A549 (cell line): ENCODE results near the gene TNRC6C.

Experiments
- BHLHE40 ChIP-seq: IDR thresholded peaks from 2 replicates; pipeline ENCODE4 v1.6.1; 2012; ENCODE audit warnings: low read depth, low read length, inconsistent platforms
- CHD2 ChIP-seq: fragments of 150-350 bp; IDR thresholded peaks from 2 replicates; pipeline ENCODE4 v1.6.1; 2014; ENCODE audit warnings: low read length; ENCODE audit not compliant: partially characterized antibody
- POLR2A ChIP-seq: IDR thresholded peaks from 2 replicates; pipeline ENCODE4 v1.6.1; 2012; ENCODE audit warnings: mild to moderate bottlenecking, low read length
- POLR2AphosphoS2 ChIP-seq: conservative IDR thresholded peaks from 2 replicates; pipeline ENCODE4 v1.6.1; 2012; ENCODE audit warnings: low read length, improper control_type of control experiment, inconsistent platforms
- RAD21 ChIP-seq, 2 experiments: fragments of >200 bp in 1 of 2; sonication (Bioruptor Twin) in 1 of 2; formaldehyde crosslinking in 1 of 2; IDR thresholded peaks in 1 of 2; conservative IDR thresholded peaks in 1 of 2; 2 replicates in 1 of 2; 3 replicates in 1 of 2; pipeline ENCODE4 v1.6.1; 2012 to 2018; ENCODE audit warnings: inconsistent platforms in 1 of 2
- RCOR1 ChIP-seq: fragments of 150-350 bp; IDR thresholded peaks from 2 replicates; pipeline ENCODE4 v1.6.1; 2014; ENCODE audit warnings: antibody characterized with exemption, low read length, low read depth
- RNF2 ChIP-seq: fragments of 200-600 bp; sonication (generic); IDR thresholded peaks from 2 replicates; pipeline ENCODE4 v1.6.1; 2016; ENCODE audit warnings: low read depth, mild to moderate bottlenecking, antibody characterized with exemption, moderate library complexity, borderline replicate concordance
- SMC3 ChIP-seq: fragments of >200 bp; sonication (Bioruptor Twin); formaldehyde crosslinking; IDR thresholded peaks from 3 replicates; pipeline ENCODE4 v1.6.1; 2018; ENCODE audit warnings: inconsistent platforms
- SREBF2 ChIP-seq: fragments of 450-650 bp; IDR thresholded peaks from 2 replicates; pipeline ENCODE4 v1.6.1; 2014; ENCODE audit warnings: mild to moderate bottlenecking, moderate library complexity
- TP53 ChIP-seq: fragments of 250-450 bp; sonication (Bioruptor Pico); IDR thresholded peaks from 2 replicates; pipeline ENCODE4 v1.5.0; 2021; ENCODE audit warnings: mild to moderate bottlenecking, moderate library complexity
- TF ChIP-seq, protein P1 (sequence below): fragments of >200 bp; sonication (Bioruptor Twin); formaldehyde crosslinking; IDR thresholded peaks from 3 replicates; pipeline ENCODE4 v1.5.1; 2016

DNA sequence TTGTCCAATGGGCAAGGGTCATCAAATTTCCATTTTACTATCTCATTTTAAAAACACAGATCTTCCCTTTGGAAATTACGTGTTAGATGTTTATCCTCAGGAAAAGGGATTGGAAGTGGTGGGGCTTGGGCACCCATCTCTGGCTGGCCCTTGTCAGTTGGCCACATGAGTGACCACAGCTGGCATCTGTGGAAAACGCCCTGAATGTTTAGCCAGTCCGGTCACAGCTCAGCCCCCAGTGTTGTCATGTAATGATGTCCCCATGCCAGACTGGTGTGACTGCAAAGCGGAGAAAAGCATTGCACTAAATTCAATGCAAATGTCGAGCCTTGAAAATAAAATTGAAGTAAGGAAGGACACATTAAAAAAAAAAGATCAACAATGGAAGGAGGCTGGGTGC lies 117.0 kb downstream of the TNRC6C start:
- TF ChIP-seq BHLHE40 = no peak
- no peak for TF ChIP-seq CHD2
- TF ChIP-seq RNF2 = no peak
- TF ChIP-seq, protein P1, sequence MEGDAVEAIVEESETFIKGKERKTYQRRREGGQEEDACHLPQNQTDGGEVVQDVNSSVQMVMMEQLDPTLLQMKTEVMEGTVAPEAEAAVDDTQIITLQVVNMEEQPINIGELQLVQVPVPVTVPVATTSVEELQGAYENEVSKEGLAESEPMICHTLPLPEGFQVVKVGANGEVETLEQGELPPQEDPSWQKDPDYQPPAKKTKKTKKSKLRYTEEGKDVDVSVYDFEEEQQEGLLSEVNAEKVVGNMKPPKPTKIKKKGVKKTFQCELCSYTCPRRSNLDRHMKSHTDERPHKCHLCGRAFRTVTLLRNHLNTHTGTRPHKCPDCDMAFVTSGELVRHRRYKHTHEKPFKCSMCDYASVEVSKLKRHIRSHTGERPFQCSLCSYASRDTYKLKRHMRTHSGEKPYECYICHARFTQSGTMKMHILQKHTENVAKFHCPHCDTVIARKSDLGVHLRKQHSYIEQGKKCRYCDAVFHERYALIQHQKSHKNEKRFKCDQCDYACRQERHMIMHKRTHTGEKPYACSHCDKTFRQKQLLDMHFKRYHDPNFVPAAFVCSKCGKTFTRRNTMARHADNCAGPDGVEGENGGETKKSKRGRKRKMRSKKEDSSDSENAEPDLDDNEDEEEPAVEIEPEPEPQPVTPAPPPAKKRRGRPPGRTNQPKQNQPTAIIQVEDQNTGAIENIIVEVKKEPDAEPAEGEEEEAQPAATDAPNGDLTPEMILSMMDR = no peak
- TF ChIP-seq POLR2A = no peak
- TF ChIP-seq RAD21 (conservative IDR thresholded peaks at IDR 0.05 in 1 of 2, IDR thresholded peaks at IDR 0.05 in 1 of 2) = no peak
- no peak for TF ChIP-seq RCOR1
- no peak for TF ChIP-seq POLR2AphosphoS2
- no peak for TF ChIP-seq TP53 (CRISPR knock-in tag)
- no peak for TF ChIP-seq SMC3
- no peak for TF ChIP-seq SREBF2
